GM20431 (cell line): ENCODE results near the gene CEP131.

Experiments
- in situ Hi-C: fragments of 300-500 bp; cut with MseI, MboI; formaldehyde crosslinking; loops from one replicate; pipeline ENCODE4 v1.15.0; 2020; ENCODE audit warnings: low sequenced_read_pairs; ENCODE audit not compliant: unreplicated experiment

Gene CEP131

GRCh38 chr17:81222906-81223761 lies at the start of gene CEP131:
Gene CEP131 (minus strand): TSS chr17:81222965. CDS start chr17:81220056, 2,909 bp downstream.
- in situ Hi-C loops: no loop called here

DNA sequence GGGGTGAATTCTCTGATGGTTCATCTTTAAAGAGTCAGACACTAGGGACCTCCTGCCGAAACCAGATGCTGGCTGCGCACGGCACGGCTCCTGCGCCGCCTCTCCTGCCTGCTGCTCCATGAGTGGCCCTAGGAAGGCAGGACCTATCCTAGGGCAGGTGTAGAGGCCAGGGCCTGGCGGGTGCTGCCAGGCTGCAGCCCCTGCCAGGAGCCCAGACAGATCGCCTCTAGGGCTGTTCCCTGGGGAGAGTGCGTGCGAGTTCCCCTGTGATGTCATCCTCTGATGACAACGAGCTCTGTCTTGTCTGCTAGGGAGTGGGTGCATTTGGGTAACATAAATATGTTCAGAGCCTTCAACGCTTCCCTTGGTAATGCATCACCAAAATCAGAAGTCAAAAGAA lies 48.5 kb upstream of the CEP131 start:
- in situ Hi-C loops: no loop called here

DNA sequence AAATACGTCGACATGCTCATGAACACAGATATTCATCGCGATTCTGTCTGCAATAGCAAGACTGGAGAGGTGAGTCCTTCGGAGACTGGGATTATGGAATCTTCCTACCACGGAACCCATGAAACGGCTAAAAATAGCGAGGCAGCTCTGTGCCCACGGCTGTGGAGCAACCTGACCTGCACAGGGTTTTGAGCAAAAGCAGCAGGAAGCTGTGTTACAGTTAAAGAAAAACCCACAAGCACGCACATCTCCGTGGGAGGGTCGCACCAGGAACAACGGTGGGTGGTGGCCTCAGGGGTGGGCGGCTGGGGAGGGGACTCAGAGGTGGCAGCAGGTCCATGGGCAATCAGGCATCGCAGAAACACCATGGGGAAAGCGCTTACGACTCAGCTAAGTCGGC lies 47.5 kb upstream of the CEP131 start:
- in situ Hi-C loops: no loop called here

GRCh38 chr17:81267390-81268067 lies 44.8 kb upstream of the CEP131 start:
- in situ Hi-C loops: no loop called here

GRCh38 chr17:81265576-81265975 lies 42.8 kb upstream of the CEP131 start:
- in situ Hi-C loops: no loop called here

DNA sequence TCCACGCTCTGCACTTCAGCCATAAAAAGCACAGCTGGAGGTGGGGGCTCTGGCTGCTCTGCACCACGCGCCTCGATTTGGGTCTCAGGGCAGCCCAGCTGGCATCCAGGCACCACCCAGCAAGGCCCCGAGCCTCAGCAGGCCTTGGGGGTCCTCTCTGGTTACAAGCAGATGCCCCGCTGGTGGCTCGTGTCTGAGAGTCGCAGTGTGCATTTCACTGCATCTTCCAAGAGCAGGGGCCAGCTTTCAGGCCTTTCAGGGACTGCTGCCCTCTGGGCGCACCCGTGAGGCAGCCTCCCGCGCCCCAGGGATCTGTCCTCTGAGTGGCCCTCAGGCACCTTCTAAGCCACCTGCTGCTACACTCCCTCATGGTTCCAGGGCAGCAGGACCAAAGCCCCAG lies 41.9 kb upstream of the CEP131 start:
- in situ Hi-C loops: no loop called here

- in situ Hi-C loops: no loop called here
Measured at GRCh38 chr17:81263371-81264181, 40.8 kb upstream of the CEP131 start.

DNA sequence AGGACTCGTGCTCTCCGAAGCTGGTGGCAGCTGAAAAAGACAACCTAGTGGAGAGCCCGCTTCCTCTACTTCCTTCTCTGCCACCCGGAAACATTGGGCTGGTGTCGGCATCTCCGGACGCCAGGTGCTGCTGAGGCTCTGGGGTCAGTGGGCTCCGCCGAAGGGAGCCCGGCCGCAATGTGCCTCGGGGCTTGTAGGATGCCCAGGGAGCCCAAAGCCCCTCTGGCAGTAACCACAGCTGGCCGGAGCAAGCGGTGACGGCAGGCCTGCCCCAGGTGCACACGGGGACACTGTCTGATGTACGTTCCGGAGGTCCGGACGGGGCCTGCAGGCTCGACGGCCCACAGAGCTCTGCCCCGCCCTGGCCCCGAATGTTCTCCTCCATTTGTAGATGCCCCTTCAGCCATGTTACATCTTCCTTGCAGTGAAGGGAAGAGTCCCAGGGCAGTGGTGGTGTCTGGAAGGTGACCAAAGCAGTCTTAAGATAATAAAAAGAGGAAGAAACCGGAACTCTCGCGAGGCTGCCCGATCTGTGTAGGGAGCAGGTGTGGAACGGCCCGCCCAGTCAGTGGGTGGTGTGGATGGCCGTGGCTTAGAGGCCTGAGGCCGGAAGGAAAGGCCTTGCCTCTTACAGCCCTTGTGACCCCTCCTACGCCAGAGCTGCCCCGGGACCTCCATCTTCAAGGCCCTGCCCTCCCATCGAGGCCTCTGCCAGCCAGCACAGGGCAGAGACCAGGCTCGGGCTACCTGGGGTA lies 39.0 kb upstream of the CEP131 start:
- in situ Hi-C loops: no loop called here

DNA sequence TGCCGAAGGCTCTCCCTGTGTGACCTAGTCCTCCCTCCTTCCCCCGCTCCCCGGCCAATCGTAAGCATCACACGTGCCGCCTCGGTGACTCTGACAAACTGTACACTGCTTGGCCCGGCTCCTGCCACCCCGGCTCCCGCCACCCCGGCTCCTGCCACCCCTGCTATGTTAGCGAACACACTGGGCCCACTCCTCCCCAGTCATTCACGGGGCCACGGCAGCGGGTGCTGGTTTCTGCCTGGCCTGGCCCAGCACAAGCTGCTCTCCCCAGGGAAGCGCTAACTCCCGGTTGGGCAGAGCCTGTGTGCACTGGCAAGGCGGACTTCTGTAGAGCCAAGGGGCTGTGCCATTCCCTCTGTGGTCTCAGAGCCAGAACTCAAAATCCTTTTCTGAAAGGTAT lies 38.3 kb upstream of the CEP131 start:
- in situ Hi-C loops: no loop called here

GRCh38 chr17:81260641-81261040 lies 37.9 kb upstream of the CEP131 start:
- in situ Hi-C loops: no loop called here

DNA sequence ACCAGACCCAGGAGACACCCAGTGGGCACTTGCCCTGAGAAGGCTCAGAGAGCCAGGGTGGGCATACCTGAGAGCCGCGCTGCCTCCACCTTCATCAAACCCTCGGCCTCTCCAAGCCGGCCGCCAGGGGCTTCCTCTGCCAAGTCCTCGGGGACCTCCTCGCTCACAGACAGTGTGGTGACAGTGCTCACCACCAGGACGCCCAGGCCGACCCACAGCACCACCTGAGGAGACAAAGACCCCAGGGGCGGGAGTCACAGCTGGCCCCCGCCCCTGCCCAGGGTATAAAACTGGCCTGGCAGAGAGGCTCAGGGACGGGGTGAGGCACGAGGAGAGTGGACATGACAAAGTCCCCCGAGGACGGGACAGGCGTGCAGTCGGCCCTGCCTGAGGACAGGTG lies 37.4 kb upstream of the CEP131 start:
- in situ Hi-C loops: no loop called here

GRCh38 chr17:81259058-81259605 lies 36.4 kb upstream of the CEP131 start:
- in situ Hi-C loops: loop anchor here (10.0 kb wide), 1 partner anchor 216 kb away; no protein-coding TSS in a partner anchor

DNA sequence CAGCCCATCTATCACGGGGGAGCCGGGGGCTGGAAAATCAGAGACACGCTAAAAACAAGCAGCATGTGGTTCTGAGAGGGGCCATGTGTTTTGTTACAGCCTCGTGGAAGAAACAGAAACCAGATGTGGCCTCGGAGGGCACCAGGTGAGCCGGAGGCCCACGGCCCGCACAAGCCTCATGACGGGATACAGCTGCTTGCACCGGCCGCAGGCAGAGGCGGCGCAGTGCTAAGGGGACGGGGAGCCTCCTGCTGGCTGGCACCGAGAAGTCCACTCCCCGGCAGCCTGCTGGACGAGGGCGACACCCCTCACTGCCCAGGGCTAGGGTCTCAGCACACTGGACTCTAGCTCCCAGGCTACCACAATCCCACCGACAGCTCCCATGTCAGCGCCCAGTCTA lies 35.5 kb upstream of the CEP131 start:
- in situ Hi-C loops: loop anchor here (10.0 kb wide), 1 partner anchor 217 kb away; no protein-coding TSS in a partner anchor

GRCh38 chr17:81257533-81257932 lies 34.8 kb upstream of the CEP131 start:
- in situ Hi-C loops: loop anchor here (10.0 kb wide), 1 partner anchor 217 kb away; no protein-coding TSS in a partner anchor

DNA sequence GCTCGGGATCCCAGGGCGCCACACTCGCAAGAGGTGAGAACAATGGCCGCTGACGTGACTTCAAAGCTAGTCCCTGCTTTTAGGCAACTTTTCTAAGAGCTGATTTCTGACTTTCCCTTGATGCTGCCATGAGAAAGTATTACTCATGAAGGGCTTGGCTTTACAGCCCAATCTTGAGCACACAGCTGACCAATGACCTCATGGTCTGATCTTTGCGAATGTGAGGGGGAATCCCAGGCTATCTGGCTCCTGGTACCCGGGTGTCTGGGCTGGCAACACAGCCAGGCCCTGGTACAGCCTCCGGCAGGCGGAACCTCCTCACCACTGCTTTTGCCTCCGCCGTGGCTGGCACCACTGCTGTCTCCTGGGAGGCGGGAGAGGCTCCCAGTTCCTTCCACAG lies 33.9 kb upstream of the CEP131 start:
- in situ Hi-C loops: loop anchor here (10.0 kb wide), 1 partner anchor 218 kb away; no protein-coding TSS in a partner anchor

GRCh38 chr17:81254955-81255717 lies 32.4 kb upstream of the CEP131 start:
- in situ Hi-C loops: loop anchor here (10.0 kb wide), 1 partner anchor 220 kb away; no protein-coding TSS in a partner anchor

DNA sequence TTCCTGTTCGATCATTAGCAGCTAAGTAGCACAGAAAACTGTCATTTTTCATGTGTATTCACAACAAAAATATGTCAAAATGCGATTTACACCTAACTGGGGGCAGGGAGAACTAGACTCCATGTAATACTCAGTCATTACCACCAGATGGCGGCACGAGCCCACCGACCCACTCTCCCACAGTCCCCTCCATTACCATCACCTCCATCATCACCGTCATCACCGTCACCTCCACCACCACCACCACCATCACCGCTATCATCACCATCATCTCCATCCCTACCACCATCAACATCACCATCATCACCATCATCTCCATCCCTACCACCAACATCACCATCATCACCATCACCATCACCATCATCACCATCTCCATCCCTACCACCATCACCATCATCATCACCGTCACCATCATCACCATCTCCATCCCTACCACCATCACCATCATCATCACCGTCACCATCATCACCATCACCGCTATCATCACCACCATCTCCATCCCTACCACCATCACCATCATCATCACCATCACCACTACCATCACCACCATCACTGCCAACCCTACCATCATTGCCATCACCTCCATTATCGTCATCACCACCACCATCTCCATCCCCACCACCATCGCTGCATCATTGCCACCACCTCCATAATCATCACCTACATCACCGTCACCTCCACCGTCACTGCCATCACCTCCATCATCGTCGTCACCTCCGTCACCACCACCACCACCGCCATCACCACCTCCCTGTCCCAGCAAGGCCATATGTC lies 30.8 kb upstream of the CEP131 start:
- in situ Hi-C loops: loop anchor here (10.0 kb wide), 1 partner anchor 221 kb away; no protein-coding TSS in a partner anchor

GRCh38 chr17:81252987-81253329 lies 30.2 kb upstream of the CEP131 start:
- in situ Hi-C loops: loop anchor here (10.0 kb wide), 1 partner anchor 222 kb away; no protein-coding TSS in a partner anchor
